Measurements from ENCODE around the gene RDH8.

GRCh38 chr19:10021863-10022262, 8.6 kb downstream of the RDH8 start:
- TF ChIP-seq, protein P1, sequence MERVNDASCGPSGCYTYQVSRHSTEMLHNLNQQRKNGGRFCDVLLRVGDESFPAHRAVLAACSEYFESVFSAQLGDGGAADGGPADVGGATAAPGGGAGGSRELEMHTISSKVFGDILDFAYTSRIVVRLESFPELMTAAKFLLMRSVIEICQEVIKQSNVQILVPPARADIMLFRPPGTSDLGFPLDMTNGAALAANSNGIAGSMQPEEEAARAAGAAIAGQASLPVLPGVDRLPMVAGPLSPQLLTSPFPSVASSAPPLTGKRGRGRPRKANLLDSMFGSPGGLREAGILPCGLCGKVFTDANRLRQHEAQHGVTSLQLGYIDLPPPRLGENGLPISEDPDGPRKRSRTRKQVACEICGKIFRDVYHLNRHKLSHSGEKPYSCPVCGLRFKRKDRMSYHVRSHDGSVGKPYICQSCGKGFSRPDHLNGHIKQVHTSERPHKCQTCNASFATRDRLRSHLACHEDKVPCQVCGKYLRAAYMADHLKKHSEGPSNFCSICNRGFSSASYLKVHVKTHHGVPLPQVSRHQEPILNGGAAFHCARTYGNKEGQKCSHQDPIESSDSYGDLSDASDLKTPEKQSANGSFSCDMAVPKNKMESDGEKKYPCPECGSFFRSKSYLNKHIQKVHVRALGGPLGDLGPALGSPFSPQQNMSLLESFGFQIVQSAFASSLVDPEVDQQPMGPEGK (CRISPR knock-in tag; IDR thresholded peaks at IDR 0.05; ENCODE audit: borderline replicate concordance): no peak
- TF ChIP-seq, protein P2, sequence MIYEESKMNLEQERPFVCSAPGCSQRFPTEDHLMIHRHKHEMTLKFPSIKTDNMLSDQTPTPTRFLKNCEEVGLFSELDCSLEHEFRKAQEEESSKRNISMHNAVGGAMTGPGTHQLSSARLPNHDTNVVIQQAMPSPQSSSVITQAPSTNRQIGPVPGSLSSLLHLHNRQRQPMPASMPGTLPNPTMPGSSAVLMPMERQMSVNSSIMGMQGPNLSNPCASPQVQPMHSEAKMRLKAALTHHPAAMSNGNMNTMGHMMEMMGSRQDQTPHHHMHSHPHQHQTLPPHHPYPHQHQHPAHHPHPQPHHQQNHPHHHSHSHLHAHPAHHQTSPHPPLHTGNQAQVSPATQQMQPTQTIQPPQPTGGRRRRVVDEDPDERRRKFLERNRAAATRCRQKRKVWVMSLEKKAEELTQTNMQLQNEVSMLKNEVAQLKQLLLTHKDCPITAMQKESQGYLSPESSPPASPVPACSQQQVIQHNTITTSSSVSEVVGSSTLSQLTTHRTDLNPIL (CRISPR knock-in tag; IDR thresholded peaks at IDR 0.05; ENCODE audit: low read depth): no peak
- TF ChIP-seq TOX (CRISPR knock-in tag; IDR thresholded peaks at IDR 0.05; ENCODE audit: borderline replicate concordance): no peak
- no peak for TF ChIP-seq BACH2 (CRISPR knock-in tag; IDR thresholded peaks at IDR 0.05; ENCODE audit: borderline replicate concordance)

All from SK-N-SH treated with all-trans-retinoic acid at 6 μM for 48 hours (cell line).